ENCODE results near the gene CAMTA1.

- TF ChIP-seq CTCF (optimal IDR thresholded peaks at IDR 0.05 in 1 of 3, IDR thresholded peaks at IDR 0.05 in 1 of 3, conservative IDR thresholded peaks at IDR 0.05 in 1 of 3; ENCODE audit: extremely low read depth in 1 of 3, insufficient read depth in 2 of 3, low read length in 3 of 3) (no peak), EZH2 (IDR thresholded peaks at IDR 0.05; ENCODE audit: low read length) (no peak)
These were observed 986.6 kb downstream of the CAMTA1 start for GRCh38 chr1:7771823-7772299.

Measured in keratinocyte (primary cell).